WTC11 (cell line): ENCODE measurements around the gene ADARB2. TPM values are rescaled to one million over a fixed set of nuclear protein-coding genes. Genes with fewer than 3 reads are reported as not detected.
A peak's percentile ranks its signal among the peaks of the same experiment; 100 is the strongest.

ENCODE experiments used
- ATAC-seq: fragments of 200-7000 bp; cut with Tn5 transposase; 2 replicates; pipeline ENCODE4 v1.10.0; 2021; ENCODE audit warnings: mild to moderate bottlenecking, moderate library complexity
- CTCF ChIA-PET: fragments of 300-600 bp; sonication (Branson Sonifier 250); formaldehyde crosslinking; loops from one replicate; lab custom pipeline; 2021; ENCODE audit warnings: antibody characterized with exemption; lab: Charles Lee
- POLR2A ChIA-PET: fragments of 350-600 bp; sonication (Branson Sonifier 250); formaldehyde crosslinking; loops from one replicate; lab custom pipeline; 2021; ENCODE audit warnings: antibody characterized with exemption; lab: Charles Lee
- DNase-seq: peaks from one replicate; pipeline ENCODE4 v3.0.0; 2021; ENCODE audit warnings: low spot score
- H3K27ac Mint-ChIP-seq: 2 replicates; pipeline ENCODE4 v1.8.0; 2021; ENCODE audit warnings: mixed read lengths
- H3K27me3 Mint-ChIP-seq: 2 replicates; pipeline ENCODE4 v1.8.0; 2021; ENCODE audit warnings: low read depth, mild to moderate bottlenecking, moderate library complexity, mixed read lengths
- H3K36me3 Mint-ChIP-seq: 2 replicates; pipeline ENCODE4 v1.8.0; 2021; ENCODE audit warnings: mixed read lengths
- H3K4me1 Mint-ChIP-seq: 2 replicates; pipeline ENCODE4 v1.8.0; 2022; ENCODE audit warnings: mixed read lengths
- H3K4me3 Mint-ChIP-seq: 2 replicates; pipeline ENCODE4 v1.8.0; 2021; ENCODE audit warnings: mild to moderate bottlenecking, moderate library complexity, mixed read lengths
- H3K9me3 Mint-ChIP-seq: 2 replicates; pipeline ENCODE4 v1.8.0; 2021; ENCODE audit warnings: mixed read lengths
- ATF1 ChIP-seq: sonication (generic); formaldehyde crosslinking; IDR thresholded peaks from 2 replicates; pipeline ENCODE4 v1.8.1; 2023; ENCODE audit warnings: mild to moderate bottlenecking, moderate library complexity, missing genetic modification reagents
- EMX1 ChIP-seq: fragments of 250-450 bp; sonication (Bioruptor Pico); IDR thresholded peaks from 2 replicates; pipeline ENCODE4 v1.8.0; 2021; ENCODE audit warnings: mild to moderate bottlenecking
- FOXJ3 ChIP-seq: sonication (generic); formaldehyde crosslinking; IDR thresholded peaks from 2 replicates; pipeline ENCODE4 v1.9.0; 2021; ENCODE audit warnings: missing genetic modification reagents, mild to moderate bottlenecking, borderline replicate concordance
- MXD4 ChIP-seq: fragments of 250-450 bp; sonication (Bioruptor Pico); IDR thresholded peaks from 2 replicates; pipeline ENCODE4 v1.8.0; 2021; ENCODE audit warnings: mild to moderate bottlenecking, moderate library complexity, borderline replicate concordance
- RORB ChIP-seq: fragments of 250-450 bp; sonication (Bioruptor Pico); IDR thresholded peaks from 2 replicates; pipeline ENCODE4 v1.9.0; 2021; ENCODE audit warnings: mild to moderate bottlenecking
- SMAD3 ChIP-seq: sonication (generic); formaldehyde crosslinking; IDR thresholded peaks from 2 replicates; pipeline ENCODE4 v1.8.0; 2022; ENCODE audit warnings: missing genetic modification reagents, mild to moderate bottlenecking, borderline replicate concordance
- SOX15 ChIP-seq: fragments of 250-450 bp; sonication (Bioruptor Pico); IDR thresholded peaks from 2 replicates; pipeline ENCODE4 v1.9.0; 2021; ENCODE audit warnings: mild to moderate bottlenecking
- TEAD4 ChIP-seq: sonication (generic); formaldehyde crosslinking; IDR thresholded peaks from 2 replicates; pipeline ENCODE4 v1.8.0; 2022; ENCODE audit warnings: mild to moderate bottlenecking, missing genetic modification reagents
- ZNF121 ChIP-seq: sonication (generic); formaldehyde crosslinking; IDR thresholded peaks from 2 replicates; pipeline ENCODE4 v1.8.0; 2023; ENCODE audit warnings: missing genetic modification reagents
- ZNF263 ChIP-seq: sonication (generic); formaldehyde crosslinking; IDR thresholded peaks from 2 replicates; pipeline ENCODE4 v1.8.1; 2022; ENCODE audit warnings: low read depth, mild to moderate bottlenecking, moderate library complexity, missing genetic modification reagents
- total RNA-seq: library from RNA; stranded (reverse); gene quantifications from 3 replicates; pipeline ENCODE4 v1.2.3, GENCODE V29; 2021
- TF ChIP-seq, protein P1 (sequence below): sonication (generic); formaldehyde crosslinking; IDR thresholded peaks from 2 replicates; pipeline ENCODE4 v1.8.0; 2022; ENCODE audit warnings: missing genetic modification reagents
- TF ChIP-seq, protein P2 (sequence below): fragments of 250-450 bp; sonication (Bioruptor Pico); IDR thresholded peaks from 2 replicates; pipeline ENCODE4 v1.9.0; 2021; ENCODE audit warnings: mild to moderate bottlenecking
- TF ChIP-seq, protein P3 (sequence below): sonication (generic); formaldehyde crosslinking; IDR thresholded peaks from 2 replicates; pipeline ENCODE4 v1.8.0; 2023; ENCODE audit warnings: mild to moderate bottlenecking, missing genetic modification reagents
- TF ChIP-seq, protein P4 (sequence below): sonication (generic); formaldehyde crosslinking; IDR thresholded peaks from 2 replicates; pipeline ENCODE4 v1.8.1; 2022; ENCODE audit warnings: missing genetic modification reagents, borderline replicate concordance
- TF ChIP-seq, protein P5 (sequence below): sonication (generic); formaldehyde crosslinking; IDR thresholded peaks from 2 replicates; pipeline ENCODE4 v1.8.0; 2022; ENCODE audit warnings: mild to moderate bottlenecking, missing genetic modification reagents
- TF ChIP-seq, protein P6 (sequence below): sonication (generic); formaldehyde crosslinking; IDR thresholded peaks from 2 replicates; pipeline ENCODE4 v1.8.0; 2023; ENCODE audit warnings: missing genetic modification reagents
- TF ChIP-seq, protein P7 (sequence below): sonication (generic); formaldehyde crosslinking; IDR thresholded peaks from 2 replicates; pipeline ENCODE4 v1.8.0; 2023; ENCODE audit warnings: missing genetic modification reagents, mild to moderate bottlenecking, borderline replicate concordance
- TF ChIP-seq, protein P8 (sequence below): fragments of 250-450 bp; sonication (Bioruptor Pico); IDR thresholded peaks from 2 replicates; pipeline ENCODE4 v2.1.2; 2022; ENCODE audit warnings: mild to moderate bottlenecking, moderate library complexity

Gene ADARB2
- total RNA-seq, 1 experiment from 2014 or later, result 3.7 TPM

DNA sequence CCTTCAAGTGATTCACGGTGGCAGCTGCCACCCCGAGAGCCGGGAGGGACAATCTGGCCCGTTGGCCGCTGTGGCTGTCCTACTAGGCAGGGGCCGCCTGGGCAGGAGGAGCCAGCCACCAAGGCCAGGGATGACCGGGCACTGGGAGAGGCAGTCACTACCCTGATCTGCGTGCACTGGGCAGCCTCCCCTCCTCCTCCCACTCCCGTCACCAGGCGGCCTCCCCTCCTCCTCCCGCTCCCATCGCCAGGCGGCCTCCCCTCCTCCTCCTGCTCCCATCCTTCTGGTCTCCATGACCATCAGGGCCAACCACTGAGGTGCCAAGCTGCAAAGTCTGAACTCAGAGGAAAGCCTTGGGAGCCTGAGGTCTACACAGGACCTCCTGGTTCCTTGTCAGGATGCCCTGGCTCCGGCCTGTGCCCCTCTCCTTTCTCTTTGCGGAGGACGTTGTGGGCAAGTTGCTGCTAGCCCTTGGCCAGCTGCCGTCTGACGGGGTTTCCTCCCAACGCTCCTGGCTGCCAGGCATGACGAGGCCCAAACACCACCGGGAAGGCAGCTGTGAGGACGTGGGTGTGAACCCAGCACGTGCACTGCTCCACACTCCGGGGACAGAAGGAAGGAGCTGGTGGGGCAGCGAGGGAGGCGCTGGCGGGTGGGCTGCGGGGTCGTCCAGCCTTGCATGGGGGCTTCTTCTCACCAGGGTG lies 550.0 kb downstream of the ADARB2 start:
- DNase-seq (peak; percentile 8), ATAC-seq (no peak)
- CTCF ChIA-PET, result no interaction called here
- H3K4me3 Mint-ChIP-seq, result no peak overlapping the region
- peaks cover 4% of the 10 kb centered on the region; the same call in 1 of the 2 replicates for H3K27me3 Mint-ChIP-seq
- TF ChIP-seq EMX1, result no peak
- TF ChIP-seq FOXJ3 (CRISPR knock-in tag), result no peak
- TF ChIP-seq, protein P1, sequence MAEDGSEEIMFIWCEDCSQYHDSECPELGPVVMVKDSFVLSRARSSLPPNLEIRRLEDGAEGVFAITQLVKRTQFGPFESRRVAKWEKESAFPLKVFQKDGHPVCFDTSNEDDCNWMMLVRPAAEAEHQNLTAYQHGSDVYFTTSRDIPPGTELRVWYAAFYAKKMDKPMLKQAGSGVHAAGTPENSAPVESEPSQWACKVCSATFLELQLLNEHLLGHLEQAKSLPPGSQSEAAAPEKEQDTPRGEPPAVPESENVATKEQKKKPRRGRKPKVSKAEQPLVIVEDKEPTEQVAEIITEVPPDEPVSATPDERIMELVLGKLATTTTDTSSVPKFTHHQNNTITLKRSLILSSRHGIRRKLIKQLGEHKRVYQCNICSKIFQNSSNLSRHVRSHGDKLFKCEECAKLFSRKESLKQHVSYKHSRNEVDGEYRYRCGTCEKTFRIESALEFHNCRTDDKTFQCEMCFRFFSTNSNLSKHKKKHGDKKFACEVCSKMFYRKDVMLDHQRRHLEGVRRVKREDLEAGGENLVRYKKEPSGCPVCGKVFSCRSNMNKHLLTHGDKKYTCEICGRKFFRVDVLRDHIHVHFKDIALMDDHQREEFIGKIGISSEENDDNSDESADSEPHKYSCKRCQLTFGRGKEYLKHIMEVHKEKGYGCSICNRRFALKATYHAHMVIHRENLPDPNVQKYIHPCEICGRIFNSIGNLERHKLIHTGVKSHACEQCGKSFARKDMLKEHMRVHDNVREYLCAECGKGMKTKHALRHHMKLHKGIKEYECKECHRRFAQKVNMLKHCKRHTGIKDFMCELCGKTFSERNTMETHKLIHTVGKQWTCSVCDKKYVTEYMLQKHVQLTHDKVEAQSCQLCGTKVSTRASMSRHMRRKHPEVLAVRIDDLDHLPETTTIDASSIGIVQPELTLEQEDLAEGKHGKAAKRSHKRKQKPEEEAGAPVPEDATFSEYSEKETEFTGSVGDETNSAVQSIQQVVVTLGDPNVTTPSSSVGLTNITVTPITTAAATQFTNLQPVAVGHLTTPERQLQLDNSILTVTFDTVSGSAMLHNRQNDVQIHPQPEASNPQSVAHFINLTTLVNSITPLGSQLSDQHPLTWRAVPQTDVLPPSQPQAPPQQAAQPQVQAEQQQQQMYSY (CRISPR knock-in tag), result no peak
- TF ChIP-seq, protein P2, sequence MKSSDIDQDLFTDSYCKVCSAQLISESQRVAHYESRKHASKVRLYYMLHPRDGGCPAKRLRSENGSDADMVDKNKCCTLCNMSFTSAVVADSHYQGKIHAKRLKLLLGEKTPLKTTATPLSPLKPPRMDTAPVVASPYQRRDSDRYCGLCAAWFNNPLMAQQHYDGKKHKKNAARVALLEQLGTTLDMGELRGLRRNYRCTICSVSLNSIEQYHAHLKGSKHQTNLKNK (CRISPR knock-in tag), result no peak
- TF ChIP-seq, protein P3, sequence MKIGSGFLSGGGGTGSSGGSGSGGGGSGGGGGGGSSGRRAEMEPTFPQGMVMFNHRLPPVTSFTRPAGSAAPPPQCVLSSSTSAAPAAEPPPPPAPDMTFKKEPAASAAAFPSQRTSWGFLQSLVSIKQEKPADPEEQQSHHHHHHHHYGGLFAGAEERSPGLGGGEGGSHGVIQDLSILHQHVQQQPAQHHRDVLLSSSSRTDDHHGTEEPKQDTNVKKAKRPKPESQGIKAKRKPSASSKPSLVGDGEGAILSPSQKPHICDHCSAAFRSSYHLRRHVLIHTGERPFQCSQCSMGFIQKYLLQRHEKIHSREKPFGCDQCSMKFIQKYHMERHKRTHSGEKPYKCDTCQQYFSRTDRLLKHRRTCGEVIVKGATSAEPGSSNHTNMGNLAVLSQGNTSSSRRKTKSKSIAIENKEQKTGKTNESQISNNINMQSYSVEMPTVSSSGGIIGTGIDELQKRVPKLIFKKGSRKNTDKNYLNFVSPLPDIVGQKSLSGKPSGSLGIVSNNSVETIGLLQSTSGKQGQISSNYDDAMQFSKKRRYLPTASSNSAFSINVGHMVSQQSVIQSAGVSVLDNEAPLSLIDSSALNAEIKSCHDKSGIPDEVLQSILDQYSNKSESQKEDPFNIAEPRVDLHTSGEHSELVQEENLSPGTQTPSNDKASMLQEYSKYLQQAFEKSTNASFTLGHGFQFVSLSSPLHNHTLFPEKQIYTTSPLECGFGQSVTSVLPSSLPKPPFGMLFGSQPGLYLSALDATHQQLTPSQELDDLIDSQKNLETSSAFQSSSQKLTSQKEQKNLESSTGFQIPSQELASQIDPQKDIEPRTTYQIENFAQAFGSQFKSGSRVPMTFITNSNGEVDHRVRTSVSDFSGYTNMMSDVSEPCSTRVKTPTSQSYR, result no peak
- TF ChIP-seq, protein P4, sequence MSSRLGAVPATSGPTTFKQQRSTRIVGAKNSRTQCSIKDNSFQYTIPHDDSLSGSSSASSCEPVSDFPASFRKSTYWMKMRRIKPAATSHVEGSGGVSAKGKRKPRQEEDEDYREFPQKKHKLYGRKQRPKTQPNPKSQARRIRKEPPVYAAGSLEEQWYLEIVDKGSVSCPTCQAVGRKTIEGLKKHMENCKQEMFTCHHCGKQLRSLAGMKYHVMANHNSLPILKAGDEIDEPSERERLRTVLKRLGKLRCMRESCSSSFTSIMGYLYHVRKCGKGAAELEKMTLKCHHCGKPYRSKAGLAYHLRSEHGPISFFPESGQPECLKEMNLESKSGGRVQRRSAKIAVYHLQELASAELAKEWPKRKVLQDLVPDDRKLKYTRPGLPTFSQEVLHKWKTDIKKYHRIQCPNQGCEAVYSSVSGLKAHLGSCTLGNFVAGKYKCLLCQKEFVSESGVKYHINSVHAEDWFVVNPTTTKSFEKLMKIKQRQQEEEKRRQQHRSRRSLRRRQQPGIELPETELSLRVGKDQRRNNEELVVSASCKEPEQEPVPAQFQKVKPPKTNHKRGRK, result no peak
- no peak for TF ChIP-seq TEAD4 (CRISPR knock-in tag)
- TF ChIP-seq, protein P5, sequence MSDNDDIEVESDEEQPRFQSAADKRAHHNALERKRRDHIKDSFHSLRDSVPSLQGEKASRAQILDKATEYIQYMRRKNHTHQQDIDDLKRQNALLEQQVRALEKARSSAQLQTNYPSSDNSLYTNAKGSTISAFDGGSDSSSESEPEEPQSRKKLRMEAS (CRISPR knock-in tag), result no peak
- no peak for TF ChIP-seq SOX15 (CRISPR knock-in tag)
- no peak for TF ChIP-seq ZNF263 (CRISPR knock-in tag)
- TF ChIP-seq, protein P6, sequence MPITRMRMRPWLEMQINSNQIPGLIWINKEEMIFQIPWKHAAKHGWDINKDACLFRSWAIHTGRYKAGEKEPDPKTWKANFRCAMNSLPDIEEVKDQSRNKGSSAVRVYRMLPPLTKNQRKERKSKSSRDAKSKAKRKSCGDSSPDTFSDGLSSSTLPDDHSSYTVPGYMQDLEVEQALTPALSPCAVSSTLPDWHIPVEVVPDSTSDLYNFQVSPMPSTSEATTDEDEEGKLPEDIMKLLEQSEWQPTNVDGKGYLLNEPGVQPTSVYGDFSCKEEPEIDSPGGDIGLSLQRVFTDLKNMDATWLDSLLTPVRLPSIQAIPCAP (CRISPR knock-in tag), result no peak
- no peak overlapping the region for H3K27ac Mint-ChIP-seq
- H3K9me3 Mint-ChIP-seq, result no peaks in the 10 kb centered on the region
- H3K4me1 Mint-ChIP-seq, result peaks cover 7% of the 10 kb centered on the region; the same call in 1 of the 2 replicates
- POLR2A ChIA-PET, result no interaction called here
- no peaks in the 10 kb centered on the region for H3K36me3 Mint-ChIP-seq

DNA sequence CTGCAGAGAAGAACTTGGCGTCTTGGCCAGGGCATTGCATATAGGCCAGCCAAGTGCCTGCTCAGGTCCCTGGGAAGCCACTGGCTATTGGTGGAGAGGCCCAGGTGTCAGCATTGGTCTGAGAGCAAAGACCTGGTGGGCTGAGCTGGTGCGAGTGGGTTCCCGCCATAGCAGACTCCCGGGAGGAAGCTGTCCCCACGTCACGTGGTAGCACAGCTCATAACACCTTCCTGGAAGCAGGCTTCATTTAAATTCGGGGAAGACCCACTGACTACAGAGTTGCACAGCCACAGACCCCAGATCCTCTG lies 550.7 kb downstream of the ADARB2 start:
- H3K4me3 Mint-ChIP-seq, result no peak overlapping the region
- CTCF ChIA-PET, result interaction anchor here (1.0 kb wide), 1 partner anchor 57 kb away, joined by 4 read pairs; no protein-coding TSS in a partner anchor
- TF ChIP-seq ATF1 (CRISPR knock-in tag) (no peak), MXD4 (no peak), SMAD3 (no peak), ZNF263 (CRISPR knock-in tag) (no peak), RORB (CRISPR knock-in tag) (no peak), ZNF121 (CRISPR knock-in tag) (no peak)
- TF ChIP-seq, protein P7, sequence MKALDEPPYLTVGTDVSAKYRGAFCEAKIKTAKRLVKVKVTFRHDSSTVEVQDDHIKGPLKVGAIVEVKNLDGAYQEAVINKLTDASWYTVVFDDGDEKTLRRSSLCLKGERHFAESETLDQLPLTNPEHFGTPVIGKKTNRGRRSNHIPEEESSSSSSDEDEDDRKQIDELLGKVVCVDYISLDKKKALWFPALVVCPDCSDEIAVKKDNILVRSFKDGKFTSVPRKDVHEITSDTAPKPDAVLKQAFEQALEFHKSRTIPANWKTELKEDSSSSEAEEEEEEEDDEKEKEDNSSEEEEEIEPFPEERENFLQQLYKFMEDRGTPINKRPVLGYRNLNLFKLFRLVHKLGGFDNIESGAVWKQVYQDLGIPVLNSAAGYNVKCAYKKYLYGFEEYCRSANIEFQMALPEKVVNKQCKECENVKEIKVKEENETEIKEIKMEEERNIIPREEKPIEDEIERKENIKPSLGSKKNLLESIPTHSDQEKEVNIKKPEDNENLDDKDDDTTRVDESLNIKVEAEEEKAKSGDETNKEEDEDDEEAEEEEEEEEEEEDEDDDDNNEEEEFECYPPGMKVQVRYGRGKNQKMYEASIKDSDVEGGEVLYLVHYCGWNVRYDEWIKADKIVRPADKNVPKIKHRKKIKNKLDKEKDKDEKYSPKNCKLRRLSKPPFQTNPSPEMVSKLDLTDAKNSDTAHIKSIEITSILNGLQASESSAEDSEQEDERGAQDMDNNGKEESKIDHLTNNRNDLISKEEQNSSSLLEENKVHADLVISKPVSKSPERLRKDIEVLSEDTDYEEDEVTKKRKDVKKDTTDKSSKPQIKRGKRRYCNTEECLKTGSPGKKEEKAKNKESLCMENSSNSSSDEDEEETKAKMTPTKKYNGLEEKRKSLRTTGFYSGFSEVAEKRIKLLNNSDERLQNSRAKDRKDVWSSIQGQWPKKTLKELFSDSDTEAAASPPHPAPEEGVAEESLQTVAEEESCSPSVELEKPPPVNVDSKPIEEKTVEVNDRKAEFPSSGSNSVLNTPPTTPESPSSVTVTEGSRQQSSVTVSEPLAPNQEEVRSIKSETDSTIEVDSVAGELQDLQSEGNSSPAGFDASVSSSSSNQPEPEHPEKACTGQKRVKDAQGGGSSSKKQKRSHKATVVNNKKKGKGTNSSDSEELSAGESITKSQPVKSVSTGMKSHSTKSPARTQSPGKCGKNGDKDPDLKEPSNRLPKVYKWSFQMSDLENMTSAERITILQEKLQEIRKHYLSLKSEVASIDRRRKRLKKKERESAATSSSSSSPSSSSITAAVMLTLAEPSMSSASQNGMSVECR (CRISPR knock-in tag), result no peak
- TF ChIP-seq, protein P8, sequence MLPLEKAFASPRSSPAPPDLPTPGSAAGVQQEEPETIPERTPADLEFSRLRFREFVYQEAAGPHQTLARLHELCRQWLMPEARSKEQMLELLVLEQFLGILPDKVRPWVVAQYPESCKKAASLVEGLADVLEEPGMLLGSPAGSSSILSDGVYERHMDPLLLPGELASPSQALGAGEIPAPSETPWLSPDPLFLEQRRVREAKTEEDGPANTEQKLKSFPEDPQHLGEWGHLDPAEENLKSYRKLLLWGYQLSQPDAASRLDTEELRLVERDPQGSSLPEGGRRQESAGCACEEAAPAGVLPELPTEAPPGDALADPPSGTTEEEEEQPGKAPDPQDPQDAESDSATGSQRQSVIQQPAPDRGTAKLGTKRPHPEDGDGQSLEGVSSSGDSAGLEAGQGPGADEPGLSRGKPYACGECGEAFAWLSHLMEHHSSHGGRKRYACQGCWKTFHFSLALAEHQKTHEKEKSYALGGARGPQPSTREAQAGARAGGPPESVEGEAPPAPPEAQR (CRISPR knock-in tag), result no peak

More for the DNA sequence above, 550.7 kb downstream of the ADARB2 start:
- H3K27ac Mint-ChIP-seq, result no peak overlapping the region
- no peaks in the 10 kb centered on the region for H3K9me3 Mint-ChIP-seq
- no peaks in the 10 kb centered on the region for H3K36me3 Mint-ChIP-seq
- peaks cover 7% of the 10 kb centered on the region; the same call in 1 of the 2 replicates for H3K4me1 Mint-ChIP-seq
- DNase-seq (no peak), ATAC-seq (no peak)
- POLR2A ChIA-PET, result no interaction called here
- H3K27me3 Mint-ChIP-seq, result peaks cover 4% of the 10 kb centered on the region; the same call in 1 of the 2 replicates
